Measurements from ENCODE around the gene TESK2.

GRCh38 chr1:45379524-45379923 is 111.4 kb downstream of the TESK2 start:
- TF ChIP-seq CTCF (IDR thresholded peaks at IDR 0.05; ENCODE audit: borderline replicate concordance, extremely low read depth, low read length, poor library complexity, severe bottlenecking) (no peak), EZH2 (IDR thresholded peaks at IDR 0.05; ENCODE audit: borderline replicate concordance, low read depth, low read length, severe bottlenecking) (no peak)
